OCI-LY1 (cell line): ENCODE data around the gene NOA1.

ENCODE experiments used
- EZH2 ChIP-seq: fragments of 200-600 bp; sonication (generic), shearing (Covaris generic); IDR thresholded peaks from 2 replicates; pipeline ENCODE4 v1.8.0; 2017; ENCODE audit warnings: borderline replicate concordance, mixed run types, mild to moderate bottlenecking, antibody characterized with exemption, low read length, moderate library complexity, mixed read lengths
- TF ChIP-seq, protein P1 (sequence below): fragments of 200-600 bp; sonication (generic), shearing (Covaris generic); IDR thresholded peaks from 2 replicates; pipeline ENCODE4 v1.5.1; 2017; ENCODE audit warnings: mild to moderate bottlenecking, antibody characterized with exemption, low read length, moderate library complexity, mixed read lengths

DNA sequence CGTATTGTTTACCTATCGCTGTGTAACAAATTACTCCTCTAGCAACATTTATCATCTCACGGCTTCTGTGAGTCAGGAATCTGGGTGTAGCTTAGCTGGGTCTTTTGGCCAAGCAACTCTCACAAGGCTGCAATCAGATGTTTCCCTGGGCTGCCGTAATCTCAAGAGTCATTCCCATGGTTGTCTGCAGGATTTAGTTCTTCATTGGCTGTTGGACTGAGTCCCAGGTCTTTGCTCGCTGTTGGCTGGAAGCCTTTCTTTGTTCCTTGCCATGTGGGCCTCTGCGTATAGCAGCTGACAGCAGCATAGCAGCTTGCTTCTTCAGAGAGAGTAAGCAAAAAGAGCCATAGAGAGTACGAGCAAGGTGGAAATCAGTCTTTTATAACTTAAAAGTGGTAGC is 18.1 kb upstream of the NOA1 start:
- TF ChIP-seq, protein P1, sequence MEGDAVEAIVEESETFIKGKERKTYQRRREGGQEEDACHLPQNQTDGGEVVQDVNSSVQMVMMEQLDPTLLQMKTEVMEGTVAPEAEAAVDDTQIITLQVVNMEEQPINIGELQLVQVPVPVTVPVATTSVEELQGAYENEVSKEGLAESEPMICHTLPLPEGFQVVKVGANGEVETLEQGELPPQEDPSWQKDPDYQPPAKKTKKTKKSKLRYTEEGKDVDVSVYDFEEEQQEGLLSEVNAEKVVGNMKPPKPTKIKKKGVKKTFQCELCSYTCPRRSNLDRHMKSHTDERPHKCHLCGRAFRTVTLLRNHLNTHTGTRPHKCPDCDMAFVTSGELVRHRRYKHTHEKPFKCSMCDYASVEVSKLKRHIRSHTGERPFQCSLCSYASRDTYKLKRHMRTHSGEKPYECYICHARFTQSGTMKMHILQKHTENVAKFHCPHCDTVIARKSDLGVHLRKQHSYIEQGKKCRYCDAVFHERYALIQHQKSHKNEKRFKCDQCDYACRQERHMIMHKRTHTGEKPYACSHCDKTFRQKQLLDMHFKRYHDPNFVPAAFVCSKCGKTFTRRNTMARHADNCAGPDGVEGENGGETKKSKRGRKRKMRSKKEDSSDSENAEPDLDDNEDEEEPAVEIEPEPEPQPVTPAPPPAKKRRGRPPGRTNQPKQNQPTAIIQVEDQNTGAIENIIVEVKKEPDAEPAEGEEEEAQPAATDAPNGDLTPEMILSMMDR = no peak
- TF ChIP-seq EZH2 = no peak
